Measurements from ENCODE around the gene CARHSP1.

DNA sequence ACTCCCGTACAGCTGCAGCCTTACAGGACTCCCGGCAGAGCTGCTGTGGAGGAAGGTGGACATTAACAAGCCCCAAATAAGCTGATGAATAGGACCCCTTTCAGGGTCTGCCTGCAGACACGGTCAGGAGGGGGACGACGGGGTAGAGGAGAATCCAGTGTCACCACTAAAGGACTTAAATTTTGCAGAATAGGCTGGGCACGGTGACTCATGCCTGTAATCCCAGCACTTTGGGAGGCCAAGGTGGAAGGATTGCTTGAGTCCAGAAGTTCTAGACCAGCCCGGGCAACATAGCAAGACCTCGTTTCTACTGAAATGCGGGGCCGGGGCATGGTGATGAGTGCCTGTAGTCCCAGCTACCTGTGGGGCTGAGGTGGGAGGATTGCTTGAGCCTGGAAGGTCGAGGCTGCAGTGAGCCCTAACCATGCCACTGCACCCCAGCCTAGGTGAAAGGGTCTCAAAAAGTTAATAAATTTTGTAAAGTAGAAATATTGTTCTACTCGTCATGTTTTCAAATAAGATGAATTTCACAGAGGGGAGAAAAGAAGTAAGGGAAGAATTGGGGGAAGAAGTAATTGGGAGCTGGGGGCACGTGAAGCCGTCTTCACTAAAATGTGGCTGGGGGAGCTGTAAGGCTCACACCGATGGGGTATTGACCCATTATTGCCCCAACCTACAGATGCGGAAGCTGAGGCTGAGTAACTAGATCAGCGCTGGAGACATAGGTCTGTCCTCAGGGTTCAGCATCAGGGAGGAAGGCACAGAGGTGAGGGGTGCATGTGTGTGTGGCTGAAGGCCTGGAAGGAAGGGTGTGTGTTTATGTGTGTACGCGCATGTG is 18.0 kb upstream of the CARHSP1 start:
- TF ChIP-seq EZH2phosphoT487 (IDR thresholded peaks at IDR 0.05; ENCODE audit: insufficient read depth, low read depth) (no peak), EZH2 (IDR thresholded peaks at IDR 0.05; ENCODE audit: insufficient read depth, poor library complexity, severe bottlenecking) (no peak)
